ENCODE data around the gene ELOVL3.
A peak's percentile ranks its signal among the peaks of the same experiment; 100 is the strongest.

Gene ELOVL3

GRCh38 chr10:102234888-102235597 lies 8.9 kb downstream of the ELOVL3 start:
- no peak overlapping the region for H3K4me3 ChIP-seq (ENCODE audit: low read depth, low read length)
- TF ChIP-seq CTCF (IDR thresholded peaks at IDR 0.05; ENCODE audit: control insufficient read depth, extremely low read depth, insufficient read depth) = no peak
- no peak for DNase-seq (ENCODE audit: low read depth)

DNA sequence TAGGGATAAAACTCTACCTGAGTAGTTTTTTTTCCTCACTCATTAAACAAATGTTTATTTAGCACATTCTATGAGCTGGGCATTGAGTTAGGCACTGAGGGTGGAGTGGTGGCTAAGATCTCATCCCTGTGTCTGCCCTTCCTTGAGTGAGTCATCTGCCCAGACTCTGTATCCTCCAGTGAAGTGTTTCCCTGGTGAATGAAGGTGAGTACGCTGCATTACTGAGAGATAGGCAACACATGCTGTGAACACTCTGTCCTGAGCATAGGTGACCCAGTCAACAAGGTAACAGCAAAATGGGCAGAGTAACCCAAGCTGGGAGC lies 9.5 kb downstream of the ELOVL3 start:
- no peak for DNase-seq (ENCODE audit: low read depth)
- H3K4me3 ChIP-seq (ENCODE audit: low read depth, low read length) = no peak overlapping the region
- TF ChIP-seq CTCF (IDR thresholded peaks at IDR 0.05; ENCODE audit: control insufficient read depth, extremely low read depth, insufficient read depth) = no peak

- H3K4me3 ChIP-seq (ENCODE audit: low read depth, low read length) = no peak overlapping the region
- no peak for DNase-seq (ENCODE audit: low read depth)
- no peak for TF ChIP-seq CTCF (IDR thresholded peaks at IDR 0.05; ENCODE audit: control insufficient read depth, extremely low read depth, insufficient read depth)
Observed at GRCh38 chr10:102236006-102236405, 9.9 kb downstream of the ELOVL3 start.

- H3K4me3 ChIP-seq (ENCODE audit: low read depth, low read length) = no peak overlapping the region
- DNase-seq (ENCODE audit: low read depth) = no peak
- no peak for TF ChIP-seq CTCF (IDR thresholded peaks at IDR 0.05; ENCODE audit: control insufficient read depth, extremely low read depth, insufficient read depth)
Observed at GRCh38 chr10:102237711-102238252, 11.7 kb downstream of the ELOVL3 start.

DNA sequence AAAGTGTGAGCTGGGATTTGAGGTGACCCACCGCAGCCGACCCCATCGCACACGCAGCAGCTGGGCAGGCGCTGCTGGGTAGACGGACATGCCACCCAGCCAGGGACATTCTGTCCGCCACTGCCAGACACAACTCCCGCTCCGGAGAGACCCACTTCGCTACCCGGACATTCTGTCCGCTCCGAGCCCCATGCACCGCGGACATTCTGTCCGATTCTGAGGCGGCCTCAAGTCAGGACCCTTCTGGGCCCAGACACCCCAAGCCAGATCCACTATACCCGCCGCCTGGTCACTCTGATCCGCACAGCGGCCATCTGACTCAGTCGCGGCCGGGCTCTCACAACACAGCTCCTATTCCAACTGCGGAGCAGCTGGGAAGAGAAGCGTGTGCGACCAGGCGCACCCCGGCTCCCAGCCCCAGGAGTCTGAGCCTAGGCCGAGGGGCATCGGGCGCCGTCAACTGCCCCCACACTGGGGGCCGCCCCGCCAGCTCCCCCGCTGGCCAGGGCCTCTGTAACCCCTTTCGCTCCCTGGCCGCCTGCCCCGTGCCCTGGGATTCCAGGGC lies 14.4 kb downstream of the ELOVL3 start:
- H3K4me3 ChIP-seq (ENCODE audit: low read depth, low read length) = no peak overlapping the region
- no peak for TF ChIP-seq CTCF (IDR thresholded peaks at IDR 0.05; ENCODE audit: control insufficient read depth, extremely low read depth, insufficient read depth)
- DNase-seq (ENCODE audit: low read depth) = no peak

GRCh38 chr10:102241032-102241443 lies 14.9 kb downstream of the ELOVL3 start:
- TF ChIP-seq CTCF (IDR thresholded peaks at IDR 0.05; ENCODE audit: control insufficient read depth, extremely low read depth, insufficient read depth) = no peak
- peak overlapping the region; percentile 47 for H3K4me3 ChIP-seq (ENCODE audit: low read depth, low read length)
- no peak for DNase-seq (ENCODE audit: low read depth)

Data from LNCaP clone FGC (cell line).